ENCODE results near the gene EFCAB6.

Gene EFCAB6

DNA sequence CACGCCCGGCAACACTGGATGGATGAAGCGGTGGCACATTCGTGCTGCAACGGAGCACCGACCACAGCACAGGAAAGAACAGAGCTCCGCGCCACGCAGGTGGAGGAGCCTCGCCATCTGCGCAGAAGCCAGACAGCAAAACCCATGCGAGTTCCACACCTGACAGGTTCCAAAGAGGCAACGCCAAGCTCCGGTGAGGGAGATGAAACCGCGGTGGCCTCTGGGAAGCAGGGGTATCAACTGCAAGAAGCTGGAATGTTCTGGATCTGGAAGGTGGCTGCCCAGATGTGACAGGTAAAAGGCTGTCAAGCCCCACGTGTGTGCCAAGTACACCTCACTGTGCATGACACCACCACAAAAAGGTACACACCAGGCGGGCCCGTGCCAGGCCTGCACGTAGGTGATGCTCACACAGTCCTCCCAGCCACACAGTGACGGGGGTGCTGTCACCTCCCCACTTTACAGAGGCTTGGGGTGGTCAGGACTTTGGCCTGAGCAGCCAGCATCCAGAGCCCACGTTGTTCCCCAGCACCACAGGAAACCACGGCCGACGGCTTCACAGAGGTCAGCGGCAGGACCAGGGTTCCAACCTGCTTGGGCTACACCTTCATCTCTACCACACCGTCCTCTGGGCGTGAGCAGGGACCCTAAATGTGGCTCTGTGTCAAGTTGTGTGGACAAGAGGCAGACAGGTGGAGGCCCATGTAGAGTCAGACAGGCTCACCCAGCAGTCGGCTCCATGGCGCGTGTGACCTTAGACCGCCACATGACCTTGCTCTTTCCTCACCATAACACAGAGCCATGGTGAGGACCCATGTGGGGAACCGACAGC is 19.7 kb upstream of the EFCAB6 start:
- DNase-seq (ENCODE audit: low read depth in 2 of 2), result no peak

- DNase-seq (ENCODE audit: low read depth in 2 of 2), result no peak
These were observed 18.9 kb upstream of the EFCAB6 start for GRCh38 chr22:43830931-43831560.

DNA sequence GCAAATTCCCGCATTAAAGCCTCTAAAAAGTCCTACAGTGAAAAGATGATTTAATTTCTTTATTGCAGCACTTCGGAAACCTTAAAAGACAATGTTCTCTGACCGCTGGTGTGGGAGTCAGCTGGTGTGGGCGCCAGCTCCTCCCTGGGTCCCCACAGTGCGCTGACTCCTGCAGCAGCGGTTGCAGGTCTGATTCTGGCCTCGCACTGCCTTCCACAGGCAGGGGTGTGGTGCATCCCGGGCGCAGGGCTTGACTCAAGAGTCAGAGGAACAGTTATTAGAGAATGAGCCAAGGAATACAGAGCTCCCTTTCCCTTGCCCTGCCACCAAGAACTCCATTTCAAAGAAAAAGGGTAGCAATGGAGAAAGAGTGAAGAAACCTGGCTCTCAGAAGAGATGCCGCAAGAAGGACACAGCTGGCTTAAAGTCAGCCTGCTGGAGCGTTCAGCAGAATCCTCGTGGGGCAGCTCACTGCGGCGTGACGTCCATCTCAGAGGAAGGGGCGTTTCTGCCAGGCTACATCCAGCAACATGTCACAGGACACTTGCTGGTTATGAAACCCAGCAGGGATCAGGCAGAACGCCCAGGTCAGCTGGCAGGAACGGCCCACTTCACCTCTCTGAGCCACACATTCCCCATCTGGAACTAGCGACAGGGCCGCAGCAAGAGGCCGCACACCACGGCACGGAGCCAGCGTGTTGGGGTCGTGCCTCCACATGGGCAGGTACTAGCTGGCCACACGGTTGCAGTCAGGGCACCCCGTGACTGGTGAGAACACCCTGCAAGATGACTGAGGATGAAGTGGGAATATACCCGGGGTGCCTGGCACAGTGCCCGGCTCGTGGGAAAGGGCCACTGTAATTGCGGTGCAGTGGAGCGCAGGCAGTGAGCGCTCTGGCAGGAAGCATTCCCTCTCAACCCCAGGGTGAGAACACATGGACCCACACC is 18.1 kb upstream of the EFCAB6 start:
- DNase-seq (ENCODE audit: low read depth in 2 of 2), result no peak

- DNase-seq (ENCODE audit: low read depth in 2 of 2), result peak; percentile 60 to 61
These were observed 17.1 kb upstream of the EFCAB6 start for GRCh38 chr22:43828998-43829782.

DNA sequence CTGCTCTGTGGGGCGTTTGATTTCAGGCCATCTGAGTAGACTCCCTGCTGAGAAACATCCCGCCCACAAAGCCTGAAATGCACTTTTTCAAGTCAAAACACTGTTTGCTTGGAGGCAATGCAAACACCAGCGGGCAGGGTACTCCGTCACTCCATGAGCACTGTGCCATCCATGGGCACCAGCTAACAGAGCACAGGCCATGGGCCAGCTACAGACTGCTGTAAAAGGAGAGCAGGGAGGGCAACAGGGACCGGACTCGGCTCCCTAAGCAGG is 16.6 kb upstream of the EFCAB6 start:
- no peak for DNase-seq (ENCODE audit: low read depth in 2 of 2)

GRCh38 chr22:43827926-43828724 is 16.0 kb upstream of the EFCAB6 start:
- no peak for DNase-seq (ENCODE audit: low read depth in 2 of 2)

DNA sequence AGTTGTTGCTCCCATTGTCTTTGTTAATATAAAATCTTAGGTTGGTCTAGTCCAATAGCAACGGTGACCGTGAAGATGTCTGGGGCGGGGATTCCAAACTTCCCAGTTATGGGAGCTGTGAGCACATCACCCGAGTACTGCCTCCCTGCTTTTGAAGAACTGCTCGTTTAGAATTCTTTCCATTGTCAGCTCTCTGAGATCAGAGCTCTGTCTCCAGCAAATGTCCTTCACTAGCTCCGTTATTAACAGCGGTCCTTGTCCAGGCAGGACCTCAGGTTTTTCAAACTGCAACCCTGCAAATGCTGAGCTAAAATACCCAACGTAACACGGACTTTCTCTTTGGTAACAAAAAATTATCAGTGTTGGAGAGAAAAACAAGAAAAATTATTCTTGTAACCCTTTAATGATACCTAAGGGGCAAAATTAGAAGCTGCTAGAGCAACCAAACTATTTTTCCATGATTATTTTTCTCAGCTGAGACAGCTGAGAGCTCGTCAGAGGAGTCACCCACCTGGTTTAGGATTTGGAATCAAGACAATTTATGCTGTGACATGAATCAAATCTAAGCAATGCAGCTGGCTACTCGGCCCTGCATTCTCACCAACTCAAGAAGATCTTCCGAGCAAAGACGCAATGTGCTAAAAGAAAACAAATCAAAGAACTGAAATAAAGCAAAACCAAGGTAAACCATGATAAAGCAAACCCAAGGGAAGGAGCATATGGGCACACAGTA is 15.1 kb upstream of the EFCAB6 start:
- DNase-seq (ENCODE audit: low read depth in 2 of 2), result no peak

DNA sequence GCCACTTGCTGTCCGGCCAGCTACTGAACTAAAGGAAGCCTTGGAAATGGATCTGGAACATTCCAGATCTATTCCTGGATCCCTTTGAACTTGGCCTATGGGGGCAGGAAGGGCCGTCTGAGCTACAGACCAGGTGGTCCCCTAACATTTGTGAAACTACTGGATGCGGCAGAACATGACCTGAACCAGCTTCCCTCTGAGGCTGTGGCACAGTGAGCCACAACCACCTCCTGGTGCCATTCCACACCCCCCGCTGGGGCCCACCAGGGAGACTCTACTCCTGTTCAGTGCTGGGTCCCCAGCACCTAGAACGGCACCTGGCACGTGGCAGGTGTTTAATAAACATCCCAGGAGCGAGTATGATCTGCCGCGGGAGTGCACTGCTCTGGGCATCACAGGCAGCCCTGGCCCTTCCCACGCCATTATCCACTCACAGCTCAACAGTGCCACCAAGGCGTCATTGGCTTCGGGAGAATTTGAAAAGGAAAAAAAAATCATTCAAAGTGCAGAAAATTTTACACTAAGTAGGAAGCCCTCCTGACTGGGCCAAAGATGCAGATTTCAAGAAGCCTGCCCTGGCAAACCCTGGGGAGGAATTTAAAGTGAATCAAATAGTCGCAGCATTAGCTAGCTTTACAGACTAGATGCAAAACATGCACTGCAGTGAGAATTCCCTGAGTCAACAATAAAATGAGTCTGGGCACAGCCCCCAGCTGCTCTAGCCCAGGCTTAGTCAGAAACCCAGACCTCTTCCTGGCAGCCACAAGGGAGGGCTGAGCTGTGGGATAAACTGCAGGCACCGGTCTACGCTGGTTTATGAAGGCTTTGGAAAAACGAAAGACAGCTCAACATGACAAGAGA is 14.3 kb upstream of the EFCAB6 start:
- peak in 1 of 2 experiments; percentile 29 for DNase-seq (ENCODE audit: low read depth in 2 of 2)

DNA sequence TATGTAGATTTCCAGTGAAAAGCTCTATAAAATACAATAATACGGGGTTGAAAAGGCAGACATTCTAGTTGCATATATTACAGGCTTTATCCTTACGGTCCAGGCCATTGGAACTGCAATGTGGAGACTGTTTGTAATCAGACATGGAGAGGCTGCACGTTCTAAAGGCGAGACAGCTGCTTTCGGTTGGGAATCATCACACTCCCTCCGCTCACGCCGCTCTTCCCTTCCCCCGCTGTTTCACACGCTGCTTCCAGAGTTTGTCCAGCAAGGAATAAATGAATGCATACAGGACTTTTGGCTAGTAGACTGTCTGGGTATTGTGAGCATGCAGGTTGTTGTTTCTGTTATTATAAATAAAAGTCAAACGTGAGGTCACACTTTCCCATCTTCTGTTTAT is 13.5 kb upstream of the EFCAB6 start:
- no peak for DNase-seq (ENCODE audit: low read depth in 2 of 2)

GRCh38 chr22:43824724-43825420 is 12.8 kb upstream of the EFCAB6 start:
- no peak for DNase-seq (ENCODE audit: low read depth in 2 of 2)

- no peak for DNase-seq (ENCODE audit: low read depth in 2 of 2)
These were observed 12.0 kb upstream of the EFCAB6 start for GRCh38 chr22:43823911-43824665.

GRCh38 chr22:43823353-43823908 is 11.3 kb upstream of the EFCAB6 start:
- no peak for DNase-seq (ENCODE audit: low read depth in 2 of 2)

DNA sequence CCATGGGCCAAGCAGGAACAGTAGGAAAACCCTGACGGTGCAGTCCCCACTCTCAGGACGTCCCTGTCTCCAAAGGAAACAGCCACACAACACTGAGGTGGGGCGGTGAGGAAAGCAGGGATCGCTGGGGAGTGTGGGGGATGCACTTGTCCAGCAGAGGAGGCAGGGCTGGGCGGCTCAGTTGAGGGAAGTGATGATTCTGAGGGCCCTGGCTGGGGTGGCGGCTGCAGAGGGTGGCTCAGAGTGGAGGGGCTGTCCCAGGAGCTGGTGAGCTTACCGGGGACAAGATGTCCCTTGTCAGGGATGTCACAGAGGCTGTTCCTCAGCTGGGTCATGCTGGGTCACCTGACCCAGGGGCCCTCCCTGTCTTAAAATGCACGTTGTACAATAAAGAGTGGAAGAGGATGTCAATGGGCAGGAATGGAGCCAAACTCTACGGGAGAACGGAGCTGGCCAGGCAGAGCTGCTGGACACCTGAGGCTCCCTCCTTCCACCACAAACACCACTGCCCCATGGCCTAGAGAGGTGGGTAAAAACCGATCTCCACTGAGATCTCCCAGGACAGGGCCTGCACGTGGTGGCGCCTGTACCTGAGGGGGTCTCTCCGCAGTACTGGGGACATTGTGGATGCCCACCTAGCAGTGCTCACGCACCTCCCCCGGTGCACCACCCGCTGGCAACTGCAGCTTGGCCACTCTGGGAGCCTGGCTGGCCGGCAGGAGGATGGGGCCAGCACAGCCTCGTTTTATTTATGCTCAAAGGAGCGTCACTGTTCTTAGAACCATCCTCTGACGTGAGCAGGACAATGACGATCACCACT is 9.7 kb upstream of the EFCAB6 start:
- DNase-seq (ENCODE audit: low read depth in 2 of 2), result no peak

DNA sequence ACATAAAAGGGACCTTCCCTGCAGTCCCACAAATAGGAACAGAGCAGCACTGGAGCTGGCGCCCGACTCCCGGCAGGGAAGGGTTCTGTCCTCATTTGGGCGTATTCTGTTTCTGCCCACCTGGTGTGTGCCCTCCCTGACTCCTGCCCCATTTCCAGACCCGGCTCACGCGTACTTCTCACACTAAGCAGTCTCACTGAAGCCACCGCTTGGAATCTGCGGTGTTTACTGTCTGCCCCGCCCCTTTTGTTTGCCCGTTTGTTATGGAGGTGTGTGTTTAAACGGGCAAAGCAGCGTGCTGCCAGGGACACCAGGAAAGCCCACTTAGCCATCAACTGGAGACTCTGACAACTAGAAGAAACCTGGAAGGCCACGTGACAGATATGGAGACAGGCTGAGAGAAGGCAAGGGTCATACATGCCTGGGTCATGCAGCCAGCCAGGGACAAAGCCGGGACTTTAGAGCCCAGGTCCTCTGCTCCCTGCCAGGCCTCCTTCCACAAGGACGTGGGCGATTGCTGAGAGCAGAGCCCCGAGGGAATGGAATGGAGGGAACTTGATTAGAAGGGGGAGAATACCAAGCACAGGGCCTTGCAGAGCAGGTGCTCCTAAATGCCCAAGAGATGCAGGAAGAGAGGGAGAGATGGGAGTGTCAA is 8.7 kb upstream of the EFCAB6 start:
- no peak for DNase-seq (ENCODE audit: low read depth in 2 of 2)

DNA sequence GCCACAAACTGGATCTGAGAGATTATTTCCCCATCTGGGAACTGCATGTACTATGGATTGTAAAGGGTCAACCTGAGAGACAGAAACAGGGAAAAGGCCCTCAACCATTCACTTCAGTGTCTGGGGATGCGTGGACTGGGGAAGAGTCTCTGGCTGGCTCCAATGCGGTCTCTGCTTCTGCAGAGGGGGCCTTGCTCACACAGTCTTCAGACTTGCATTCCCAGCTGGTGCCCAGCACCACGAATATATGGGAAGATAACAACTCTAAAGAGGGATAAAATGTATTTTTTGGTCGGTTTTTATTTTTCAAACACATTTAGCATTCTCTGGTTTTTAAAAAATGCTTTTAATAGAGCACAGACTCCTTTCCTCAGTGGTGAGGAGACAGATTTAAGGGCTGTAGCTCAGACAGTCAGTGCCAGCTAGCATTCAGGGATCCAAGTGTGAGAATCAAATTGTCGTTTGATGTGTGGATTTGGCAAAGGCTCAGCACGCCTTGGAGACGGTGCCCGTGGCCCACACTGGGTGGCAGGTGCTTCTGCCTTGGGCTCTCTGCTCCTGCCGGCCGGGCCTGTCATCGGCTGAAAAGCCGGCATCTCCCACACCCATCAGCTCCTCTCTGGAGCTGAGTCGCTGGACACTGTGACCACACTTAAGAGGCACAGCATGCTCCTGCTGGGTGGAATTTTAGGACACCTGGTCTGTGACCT is 8.0 kb upstream of the EFCAB6 start:
- DNase-seq (ENCODE audit: low read depth in 2 of 2), result no peak
